GM20431 (cell line): ENCODE measurements around the gene DYNC1H1.
"Not testable (repeated sequence)": the region's sequence is repeated elsewhere in the genome, so short reads cannot be mapped to it uniquely, and the experiment has no call there.

ENCODE experiments used
- in situ Hi-C: fragments of 300-500 bp; cut with MseI, MboI; formaldehyde crosslinking; loops from one replicate; pipeline ENCODE4 v1.15.0; 2020; ENCODE audit warnings: low sequenced_read_pairs; ENCODE audit not compliant: unreplicated experiment

DYNC1H1 gene

DNA sequence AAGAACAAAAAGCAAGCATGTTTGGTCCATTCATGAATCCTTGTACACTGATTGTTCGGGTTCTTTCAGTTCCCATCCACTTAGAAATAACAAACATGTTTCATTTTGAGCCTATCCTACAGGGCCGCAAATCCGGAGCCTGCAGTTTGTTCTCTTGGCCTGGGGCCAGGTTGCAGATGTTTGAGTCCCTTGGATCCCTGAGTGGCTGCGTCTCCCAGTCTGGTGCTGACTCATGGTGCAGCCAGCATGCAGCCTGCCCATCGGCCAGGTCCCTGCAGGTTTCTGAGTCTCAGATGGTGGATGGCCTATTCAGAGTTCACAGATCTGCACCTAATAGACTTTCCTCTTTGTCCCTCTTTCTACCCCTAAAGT, 1.9 kb upstream of the DYNC1H1 start:
- in situ Hi-C loops: no loop called here

DNA sequence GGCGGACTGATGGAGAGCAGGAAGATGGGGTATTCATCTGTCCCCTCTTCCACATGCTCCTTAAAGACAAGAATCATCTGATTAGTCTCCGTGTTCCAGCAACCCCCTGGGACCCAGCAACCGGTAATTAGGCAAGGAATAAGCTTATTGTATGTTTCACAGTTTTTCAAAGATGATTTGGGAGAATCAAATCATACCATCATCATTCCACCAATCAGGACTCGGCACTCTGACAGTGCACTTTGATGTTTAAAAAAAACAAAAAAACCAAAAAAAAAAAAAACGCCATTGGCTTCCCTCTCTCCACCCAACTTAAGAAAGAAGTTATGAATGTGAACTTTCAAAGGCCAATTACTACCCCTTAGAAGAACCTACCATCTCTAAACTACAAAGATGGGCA, 1.3 kb upstream of the DYNC1H1 start:
- in situ Hi-C loops: no loop called here

DNA sequence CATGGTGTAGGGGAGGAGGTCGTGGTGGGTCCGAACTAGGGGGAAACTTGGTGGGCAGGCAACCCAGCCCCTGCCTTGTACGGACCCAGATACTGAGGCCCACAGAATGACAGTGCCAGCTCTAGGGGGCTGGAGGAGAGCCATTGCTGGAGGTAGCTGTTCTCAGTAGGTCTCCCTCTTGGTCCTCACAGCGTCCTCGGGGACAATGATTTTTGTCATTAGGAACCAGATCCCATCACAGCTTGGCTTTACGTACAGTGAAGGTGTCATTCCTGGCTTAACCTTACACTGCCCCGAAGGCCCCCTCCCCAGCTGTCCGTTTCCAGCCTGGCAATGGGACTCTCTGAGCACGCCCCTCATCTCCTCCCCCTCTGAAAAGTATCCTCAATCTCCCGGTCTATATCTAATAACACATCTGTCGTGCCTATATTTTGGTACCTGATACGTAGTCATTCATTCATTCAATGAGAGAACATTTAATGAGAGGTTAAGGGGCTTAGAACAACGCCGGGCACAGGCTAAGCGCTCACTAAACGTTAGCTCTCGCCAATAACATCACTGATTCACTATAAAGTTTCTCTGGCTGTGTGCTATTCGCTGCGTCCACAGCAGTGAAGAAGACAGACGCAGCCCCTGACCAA, 597 bp upstream of the DYNC1H1 start:
- in situ Hi-C loops: no loop called here

DNA sequence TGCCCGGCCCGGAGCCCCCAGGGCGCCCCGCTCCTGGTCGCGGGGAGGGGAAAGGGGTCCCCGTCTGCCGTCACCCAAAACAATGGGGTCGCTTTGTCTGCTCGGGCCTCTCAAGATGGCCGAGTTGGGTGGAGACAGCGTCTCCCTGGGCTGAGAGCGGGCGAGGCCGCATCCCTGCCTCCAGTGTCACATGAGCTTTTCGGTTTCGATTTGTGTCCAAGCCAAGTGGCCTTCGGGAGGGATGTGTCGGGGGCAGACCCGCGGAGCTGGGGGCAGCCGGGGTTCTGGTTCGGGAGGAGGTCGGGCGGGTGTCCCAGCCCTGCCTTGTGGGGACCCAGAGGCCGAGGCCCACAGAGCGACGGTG, 790 bp downstream of the DYNC1H1 start:
- in situ Hi-C loops: no loop called here

DNA sequence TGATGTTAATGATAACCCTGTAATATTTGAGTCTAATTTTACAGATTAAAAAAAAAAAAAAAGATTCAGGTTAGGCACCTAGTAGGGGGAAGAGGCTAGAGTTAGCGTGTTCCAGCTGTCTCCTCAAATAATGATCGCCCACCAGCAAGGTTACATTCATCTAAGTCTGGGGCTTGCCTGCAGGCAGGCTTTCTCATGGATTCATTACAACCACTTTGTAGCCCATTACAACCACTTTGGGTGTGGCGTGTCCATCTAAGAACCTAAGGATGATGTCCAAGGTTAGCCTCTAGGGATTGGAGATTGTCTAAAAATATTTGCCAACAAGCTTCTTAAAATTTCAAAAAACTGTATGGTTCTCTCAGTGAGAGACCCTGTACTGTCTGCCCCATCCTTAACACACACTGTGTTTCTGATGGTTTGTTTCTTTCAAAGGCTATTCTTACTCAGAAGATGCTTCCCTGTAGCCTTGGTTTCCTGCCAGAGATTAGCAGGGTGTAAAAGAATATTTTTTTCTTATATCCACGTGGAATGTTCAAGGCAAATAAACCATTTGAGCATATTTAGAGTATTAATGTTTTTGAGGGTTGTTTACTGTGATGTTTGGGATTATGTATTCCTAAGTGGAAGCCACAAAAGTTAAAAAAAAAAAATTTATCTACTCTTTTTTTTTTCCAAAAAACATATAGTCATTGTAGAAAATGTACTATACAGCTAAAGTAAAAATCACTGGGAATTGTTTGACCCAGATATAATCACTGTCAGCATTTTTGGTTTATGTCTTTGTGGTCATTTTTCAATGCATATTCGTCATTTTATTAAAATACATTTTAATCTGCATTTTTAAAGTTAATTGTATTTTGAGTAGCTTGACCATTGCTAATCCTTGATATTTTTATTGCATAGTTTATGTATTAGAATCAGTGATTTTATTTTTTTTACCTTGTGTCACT, 1.7 kb downstream of the DYNC1H1 start:
- in situ Hi-C loops: no loop called here

DNA sequence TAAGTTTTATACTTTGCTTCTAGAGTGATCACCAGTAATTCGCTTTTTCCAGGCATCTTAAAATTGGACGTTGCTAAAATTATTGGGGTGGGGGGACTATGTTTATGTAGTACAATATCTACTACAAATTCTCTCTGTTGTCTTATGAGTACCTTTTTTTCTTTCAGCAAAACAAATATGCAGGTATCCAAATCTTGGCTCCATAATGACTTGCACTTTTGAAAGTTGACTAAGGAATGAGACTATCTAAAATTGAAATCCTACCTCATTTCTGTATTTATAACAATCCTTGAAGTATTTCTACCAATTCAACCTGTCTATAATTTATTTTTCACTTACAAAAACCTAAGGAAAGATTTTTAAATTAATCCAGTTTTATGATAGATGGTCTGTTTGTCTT, 2.4 kb downstream of the DYNC1H1 start:
- in situ Hi-C loops: no loop called here

DNA sequence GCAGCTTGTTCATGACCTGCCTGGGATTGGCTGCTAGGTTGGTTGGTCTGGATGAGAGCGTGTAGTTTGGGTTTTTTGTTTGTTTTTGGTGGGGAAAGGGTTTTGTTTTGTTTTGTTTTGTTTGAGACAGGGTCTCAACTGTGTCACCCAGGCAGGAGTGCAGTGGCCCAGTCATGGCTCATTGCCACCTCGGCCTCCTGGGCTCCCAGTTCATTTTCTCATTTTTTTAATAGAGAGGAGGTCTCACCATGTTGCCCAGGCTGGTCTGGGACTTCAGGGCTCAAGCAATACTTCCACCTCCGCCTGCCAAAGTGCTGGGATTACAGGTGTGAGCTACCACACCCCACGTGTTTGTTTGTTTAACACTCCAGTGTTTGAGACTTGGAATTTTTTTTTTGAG, 3.8 kb downstream of the DYNC1H1 start:
- in situ Hi-C loops: no loop called here

DNA sequence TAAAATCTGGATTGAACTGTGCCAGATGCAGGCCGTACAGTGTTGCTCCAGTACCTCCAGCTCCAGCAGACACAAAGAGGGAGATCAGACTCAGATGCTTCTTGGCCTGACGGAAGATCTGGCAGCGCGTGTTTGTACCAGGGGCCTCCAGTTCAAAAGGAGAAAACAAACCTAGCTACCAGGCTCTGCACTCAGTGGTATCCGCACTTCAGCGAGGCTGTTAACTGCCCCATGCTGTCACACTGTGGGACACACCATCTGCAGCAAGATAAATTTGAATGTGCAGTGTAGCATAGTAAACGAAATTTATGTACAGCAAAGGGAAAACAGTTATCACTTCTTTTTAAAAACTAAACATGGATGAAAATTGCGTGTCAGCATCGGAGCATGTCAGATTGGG, 5.1 kb downstream of the DYNC1H1 start:
- in situ Hi-C loops: no loop called here

DNA sequence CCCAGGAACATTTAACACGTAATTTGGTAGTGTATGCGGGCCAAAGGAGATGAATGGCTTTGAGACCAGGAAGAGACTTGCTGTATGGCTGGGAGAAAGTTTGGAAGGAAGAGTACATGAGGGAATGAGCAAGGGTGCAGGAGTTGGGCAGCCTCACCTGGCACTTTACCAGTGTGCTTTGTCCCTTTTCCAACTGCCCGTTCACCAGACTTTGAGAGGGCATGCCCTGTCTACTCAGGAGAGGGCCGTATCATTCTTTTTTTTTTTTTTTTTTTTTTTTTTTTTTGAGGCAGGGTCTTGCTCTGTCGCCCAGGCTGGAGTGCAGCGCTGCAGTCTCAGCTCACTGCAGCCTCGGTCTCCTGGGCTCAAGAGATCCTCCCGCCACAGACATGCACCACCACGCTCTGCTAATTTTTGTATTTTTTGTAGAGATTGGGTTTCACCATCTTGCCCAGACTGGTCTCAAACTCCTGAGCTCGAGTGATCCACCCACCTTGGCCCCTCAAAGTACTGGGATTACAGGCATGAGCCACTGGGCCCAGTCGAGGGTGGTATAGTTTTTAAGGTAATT, 6.5 kb downstream of the DYNC1H1 start:
- in situ Hi-C loops: no loop called here

DNA sequence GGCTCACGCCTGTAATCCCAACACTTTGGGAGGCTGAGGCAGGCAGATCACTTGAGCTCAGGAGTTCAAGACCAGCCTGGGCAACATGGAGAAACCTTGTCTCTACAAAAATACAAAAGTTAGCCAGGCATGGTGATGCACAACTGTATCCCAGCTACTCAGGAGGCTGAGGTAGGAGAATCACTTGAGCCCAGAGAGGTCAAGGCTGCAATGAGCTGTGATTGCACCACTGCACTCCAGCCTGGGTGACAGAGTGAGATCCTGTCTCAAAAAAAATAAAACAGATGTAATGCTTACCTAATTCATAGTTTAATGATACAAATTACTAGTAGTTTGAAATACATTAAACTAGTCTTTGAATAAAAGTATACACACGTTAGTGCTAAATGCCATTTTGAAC, 7.1 kb downstream of the DYNC1H1 start:
- in situ Hi-C loops: not testable (repeated sequence)

DNA sequence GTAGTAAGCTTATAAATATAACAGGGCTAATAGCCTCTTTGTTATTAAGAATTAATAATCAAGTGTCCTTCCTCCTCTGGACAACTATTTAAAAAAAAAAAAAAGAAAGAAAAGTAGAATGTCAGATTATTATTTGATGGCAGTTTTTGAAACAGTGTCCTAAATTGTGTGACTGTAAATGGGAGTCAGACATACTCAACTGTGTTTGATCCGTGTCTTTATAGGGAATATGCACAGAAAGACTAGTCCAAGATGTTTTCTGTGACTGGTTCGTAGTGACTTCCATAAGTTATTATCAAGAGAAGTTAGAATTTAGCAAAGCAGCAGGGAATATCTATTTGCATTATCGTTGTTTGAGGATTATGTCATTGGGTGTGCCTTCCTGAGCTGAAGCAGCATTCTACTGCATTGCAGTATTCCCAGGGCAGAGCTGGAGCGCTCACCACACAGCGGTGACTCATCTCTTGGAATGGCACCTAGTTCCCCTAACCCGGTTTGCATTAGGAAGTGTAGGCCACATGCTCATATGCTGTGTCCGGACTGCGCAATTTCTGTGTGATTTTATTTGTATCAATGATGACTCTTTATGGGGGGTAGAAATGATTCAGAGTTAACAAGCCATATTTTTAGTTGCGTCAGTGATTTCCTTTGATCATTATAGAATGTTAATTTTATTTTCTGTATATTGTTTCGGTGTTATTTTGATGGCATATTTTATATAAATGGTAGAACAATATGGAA, 7.9 kb downstream of the DYNC1H1 start:
- in situ Hi-C loops: no loop called here

DNA sequence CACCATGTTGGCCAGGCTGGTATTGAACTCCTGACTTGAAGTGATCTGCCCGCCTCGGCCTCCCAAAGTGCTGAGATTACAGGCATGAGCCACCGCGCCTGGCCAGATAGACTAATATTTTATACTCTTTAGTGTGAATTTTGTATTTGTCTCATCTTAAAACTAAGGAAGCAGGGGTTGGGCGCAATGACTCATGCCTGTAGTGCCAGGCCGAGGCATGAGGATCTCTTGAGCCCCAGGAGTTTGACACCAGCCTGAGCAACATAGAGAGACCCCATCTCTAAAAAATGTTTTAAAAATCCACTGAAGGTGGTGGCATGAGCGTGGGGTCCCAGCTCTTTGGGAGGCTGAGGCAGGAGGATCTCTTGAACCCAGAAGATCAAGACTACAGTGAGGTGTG, 9.0 kb downstream of the DYNC1H1 start:
- in situ Hi-C loops: no loop called here

DNA sequence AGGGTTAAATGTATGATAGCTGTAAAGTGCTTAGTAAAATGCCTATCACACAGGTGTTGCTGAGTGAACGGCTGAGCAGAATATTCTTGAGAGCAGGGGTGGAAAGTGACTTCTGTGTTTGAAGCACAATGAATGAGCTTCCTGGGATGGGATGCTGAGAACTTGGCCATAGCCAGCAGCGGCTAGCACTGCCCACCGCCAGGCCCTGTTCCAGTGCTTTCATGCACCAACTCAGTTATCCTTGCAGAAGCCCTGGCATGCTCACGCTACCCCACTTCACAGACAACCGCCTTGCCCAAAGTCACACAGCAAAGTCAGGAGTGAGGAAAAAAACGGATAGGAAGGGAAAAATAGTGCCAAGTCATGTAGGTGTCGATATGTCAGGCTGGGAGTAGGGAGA, 10.9 kb downstream of the DYNC1H1 start:
- in situ Hi-C loops: no loop called here

DNA sequence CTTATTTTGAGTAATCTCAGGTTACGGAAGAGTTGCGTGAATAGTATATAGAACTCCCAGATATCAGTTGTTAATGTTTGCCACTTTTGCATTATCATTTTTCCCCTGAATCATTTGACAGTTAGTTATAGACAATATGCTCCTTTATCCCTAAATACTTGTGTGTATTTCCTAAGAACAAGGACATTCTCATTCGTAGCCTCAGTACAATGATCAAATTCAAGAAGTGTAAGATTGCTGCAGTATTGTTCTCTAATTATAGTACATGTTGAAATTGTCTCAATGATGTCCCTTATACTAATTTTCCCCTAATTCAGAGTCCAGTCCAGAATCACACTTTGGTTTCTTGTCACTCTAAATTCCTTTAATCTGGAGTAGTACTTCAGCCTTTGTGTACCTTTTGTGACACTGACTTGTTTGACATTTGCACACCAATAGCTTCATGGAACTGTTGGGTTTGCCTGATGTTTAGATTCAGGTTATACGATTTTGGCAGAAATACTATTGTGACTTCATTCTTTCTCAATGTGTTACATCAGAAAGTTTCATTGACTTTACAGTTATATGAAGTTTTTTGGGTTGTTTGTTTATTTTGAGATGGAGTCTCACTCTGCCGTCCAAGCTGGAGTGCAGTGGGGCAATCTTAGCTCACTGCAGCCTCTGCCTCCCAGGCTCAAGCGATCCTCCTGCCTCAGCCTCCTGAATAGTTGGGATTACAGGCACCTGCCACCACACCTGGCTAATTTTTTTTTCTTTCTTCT, 13.1 kb downstream of the DYNC1H1 start:
- in situ Hi-C loops: no loop called here

DNA sequence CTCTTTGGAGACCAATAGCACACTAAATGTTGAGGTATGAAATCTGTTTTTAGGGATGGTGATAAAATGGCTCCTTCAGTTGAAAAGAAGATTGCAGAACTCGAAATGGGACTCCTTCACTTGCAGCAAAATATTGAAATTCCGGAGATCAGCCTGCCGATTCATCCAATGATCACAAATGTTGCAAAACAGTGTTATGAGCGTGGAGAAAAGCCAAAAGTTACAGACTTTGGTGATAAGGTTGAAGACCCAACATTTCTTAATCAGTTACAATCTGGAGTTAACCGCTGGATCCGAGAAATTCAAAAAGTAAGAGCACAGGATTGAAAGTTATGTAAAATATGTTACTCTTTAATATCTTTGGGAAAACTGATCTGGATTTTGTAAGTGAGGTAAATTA, 15.3 kb downstream of the DYNC1H1 start:
- in situ Hi-C loops: no loop called here

DNA sequence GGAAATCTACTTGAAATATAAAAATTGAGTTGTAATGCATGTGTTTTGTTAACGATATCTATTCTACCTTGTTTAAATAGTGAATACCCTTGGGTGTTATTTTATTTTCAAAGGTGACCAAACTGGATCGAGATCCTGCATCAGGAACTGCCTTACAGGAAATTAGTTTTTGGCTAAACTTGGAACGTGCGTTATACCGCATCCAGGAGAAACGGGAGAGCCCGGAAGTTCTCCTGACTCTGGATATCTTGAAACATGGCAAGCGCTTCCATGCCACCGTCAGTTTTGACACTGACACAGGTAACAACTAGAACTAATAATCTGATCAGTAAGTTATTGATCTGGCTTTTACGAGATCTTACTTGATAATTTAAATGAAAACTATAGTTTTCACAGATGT, 15.9 kb downstream of the DYNC1H1 start:
- in situ Hi-C loops: no loop called here

DNA sequence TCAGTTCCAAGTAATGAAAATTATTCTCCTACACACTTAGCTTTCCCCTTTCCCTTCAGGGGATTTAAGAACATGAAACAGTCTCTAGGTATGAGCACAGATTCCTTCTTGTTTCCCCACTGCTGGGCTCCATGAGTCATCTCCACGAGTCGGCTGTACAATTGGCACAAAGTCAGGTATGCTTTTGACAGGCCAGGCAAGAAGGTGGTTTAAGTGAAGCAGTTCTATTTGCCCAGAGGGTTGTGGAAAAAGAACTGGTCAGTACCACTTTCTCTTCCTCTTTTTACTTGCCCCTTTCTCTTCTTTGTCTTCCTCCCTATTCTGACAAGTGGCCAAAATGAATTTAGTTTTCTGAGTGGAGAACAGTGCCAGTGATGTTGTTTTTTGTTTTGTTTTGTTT, 16.3 kb downstream of the DYNC1H1 start:
- in situ Hi-C loops: no loop called here

DNA sequence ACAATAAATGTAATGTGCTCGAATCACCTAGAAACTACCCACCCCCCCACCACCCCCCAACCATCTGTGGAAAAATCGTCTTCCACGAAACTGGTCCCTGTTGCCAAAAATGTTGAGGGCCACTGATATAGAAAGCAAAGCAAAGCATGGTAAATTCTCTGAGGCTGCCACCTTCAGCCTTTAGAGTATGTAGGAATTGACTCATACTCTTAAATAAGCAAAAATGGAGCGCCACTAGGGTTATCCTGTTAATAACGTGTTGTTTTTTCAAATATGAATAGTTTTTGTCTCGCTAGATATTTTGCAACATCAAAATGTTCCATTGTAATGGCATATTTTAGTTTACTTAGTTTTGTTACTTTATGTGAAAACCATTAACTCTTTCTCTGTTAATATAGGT, 18.2 kb downstream of the DYNC1H1 start:
- in situ Hi-C loops: no loop called here

DNA sequence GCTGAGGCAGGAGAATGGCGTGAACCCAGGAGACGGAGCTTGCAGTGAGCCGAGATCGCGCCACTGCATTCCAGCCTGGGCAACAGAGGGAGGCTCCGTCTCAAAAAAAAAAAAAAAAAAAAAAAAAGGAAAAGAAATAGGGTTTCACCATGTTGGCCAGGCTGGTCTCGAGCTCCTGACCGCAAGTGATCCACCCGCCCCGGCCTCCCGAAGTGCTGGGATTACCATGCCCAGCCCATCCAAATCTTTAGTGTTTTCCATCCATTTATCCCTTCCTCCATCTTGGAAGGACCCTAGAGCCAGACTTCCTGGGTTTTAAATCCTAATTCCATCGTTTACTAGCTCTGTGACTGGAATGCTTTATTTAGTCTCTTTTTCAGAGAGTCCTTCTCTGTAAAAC, 20.5 kb downstream of the DYNC1H1 start:
- in situ Hi-C loops: not testable (repeated sequence)

DNA sequence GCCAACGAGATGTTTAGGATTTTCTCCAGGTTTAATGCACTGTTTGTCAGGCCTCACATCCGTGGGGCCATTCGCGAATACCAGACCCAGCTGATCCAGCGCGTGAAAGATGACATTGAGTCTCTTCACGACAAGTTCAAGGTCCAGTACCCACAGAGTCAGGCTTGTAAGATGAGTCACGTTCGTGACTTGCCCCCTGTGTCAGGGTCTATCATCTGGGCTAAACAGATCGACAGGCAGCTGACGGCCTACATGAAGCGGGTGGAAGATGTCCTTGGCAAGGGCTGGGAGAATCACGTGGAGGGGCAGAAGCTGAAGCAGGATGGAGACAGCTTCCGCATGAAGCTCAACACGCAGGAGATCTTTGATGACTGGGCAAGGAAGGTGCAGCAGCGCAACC, 21.6 kb downstream of the DYNC1H1 start:
- in situ Hi-C loops: no loop called here
